SU-DHL-6 (cell line): ENCODE measurements around the gene UBC.
"Not testable (repeated sequence)": the region's sequence is repeated elsewhere in the genome, so short reads cannot be mapped to it uniquely, and the experiment has no call there.

ENCODE experiments used
- H2AFZ ChIP-seq: fragments of 200-600 bp; sonication (generic); 2 replicates; pipeline ENCODE4 v1.6.1; 2014; ENCODE audit warnings: low read depth, mild to moderate bottlenecking, moderate library complexity, mixed read lengths, antibody characterized with exemption, low read length; ENCODE audit not compliant: severe bottlenecking
- H3F3A ChIP-seq: fragments of 200-600 bp; shearing (Covaris generic); 2 replicates; pipeline ENCODE4 v1.6.0; 2016; ENCODE audit warnings: antibody characterized with exemption, mild to moderate bottlenecking; ENCODE audit not compliant: insufficient read depth
- H3K27ac ChIP-seq: fragments of 200-600 bp; sonication (generic); 2 replicates; pipeline ENCODE4 v1.5.1; 2016; ENCODE audit warnings: low read depth, mild to moderate bottlenecking, low read length, moderate library complexity, mixed read lengths
- H3K27me3 ChIP-seq: fragments of 200-600 bp; sonication (generic), shearing (Covaris generic); 2 replicates; pipeline ENCODE4 v1.6.0; 2014; ENCODE audit warnings: mild to moderate bottlenecking, low read length
- H3K36me3 ChIP-seq: fragments of 200-600 bp; sonication (generic); 2 replicates; pipeline ENCODE4 v1.6.1; 2014; ENCODE audit warnings: mild to moderate bottlenecking, low read length, mixed read lengths
- H3K4me2 ChIP-seq: fragments of 300-600, 200-600 bp; shearing (Covaris generic), sonication (generic); 2 replicates; pipeline ENCODE4 v1.6.0; 2014; ENCODE audit warnings: low read length, low read depth, mild to moderate bottlenecking; ENCODE audit not compliant: poor library complexity, severe bottlenecking
- H3K4me3 ChIP-seq: fragments of 200-600 bp; sonication (generic); 2 replicates; pipeline ENCODE4 v1.5.1; 2014; ENCODE audit warnings: antibody characterized with exemption, low read length, mild to moderate bottlenecking, mixed read lengths; ENCODE audit not compliant: insufficient read depth, poor library complexity, severe bottlenecking
- H3K79me2 ChIP-seq: fragments of 200-600 bp; sonication (generic); 2 replicates; pipeline ENCODE4 v1.6.1; 2014; ENCODE audit warnings: mild to moderate bottlenecking, low read length, moderate library complexity; ENCODE audit not compliant: insufficient read depth
- H3K9ac ChIP-seq: fragments of 200-600 bp; sonication (generic); 2 replicates; pipeline ENCODE4 v1.7.0; 2014; ENCODE audit warnings: mild to moderate bottlenecking, low read length
- H3K9me2 ChIP-seq: fragments of 200-600 bp; sonication (generic); replicated peaks from 2 replicates; pipeline ENCODE4 v1.6.1; 2014; ENCODE audit warnings: low read length; ENCODE audit not compliant: insufficient read depth
- H3K9me3 ChIP-seq: fragments of 200-600 bp; sonication (generic); 2 replicates; pipeline ENCODE4 v1.6.1; 2014; ENCODE audit warnings: low read length, mixed read lengths; ENCODE audit not compliant: insufficient read depth
- H4K20me1 ChIP-seq: fragments of 200-600 bp; sonication (generic); 2 replicates; pipeline ENCODE4 v1.6.1; 2014; ENCODE audit warnings: low read depth, mild to moderate bottlenecking, antibody characterized with exemption, low read length, moderate library complexity, mixed read lengths
- CTCF ChIP-seq: fragments of 200-600 bp; sonication (generic); IDR thresholded peaks from one replicate; pipeline ENCODE4 v1.5.1; 2017; ENCODE audit warnings: antibody characterized with exemption, mild to moderate bottlenecking, low read length, moderate library complexity; ENCODE audit not compliant: insufficient read depth, poor library complexity, severe bottlenecking
- EZH2phosphoT487 ChIP-seq: fragments of 200-600 bp; sonication (generic), shearing (Covaris generic); conservative IDR thresholded peaks from 2 replicates; pipeline ENCODE4 v1.6.1; 2018; ENCODE audit warnings: mild to moderate bottlenecking, antibody characterized with exemption, low read length, moderate library complexity, mixed read lengths

The UBC gene

GRCh38 chr12:124938587-124938986 lies 24.1 kb upstream of the UBC start:
- Histone ChIP-seq H4K20me1 (no peaks in the 10 kb centered on the region), H3K79me2 (no peaks in the 10 kb centered on the region), H2AFZ (peak overlapping the region; percentile 53), H3K4me3 (peak overlapping the region; percentile 53), H3K27me3 (no peaks in the 10 kb centered on the region), H3K9me3 (no peaks in the 10 kb centered on the region), H3K9me2 (no peaks in the 10 kb centered on the region), H3K9ac (peak overlapping the region; percentile 67), H3K27ac (peak overlapping the region; percentile 86), H3F3A (peaks cover 27% of the 10 kb centered on the region), H3K4me2 (peak overlapping the region; percentile 80), H3K36me3 (no peaks in the 10 kb centered on the region)
- TF ChIP-seq EZH2phosphoT487 (no peak), CTCF (no peak)

GRCh38 chr12:124938108-124938507 lies 23.7 kb upstream of the UBC start:
- Histone ChIP-seq H3K27ac (peak overlapping the region; percentile 86), H3K9ac (peak overlapping the region; percentile 67)

GRCh38 chr12:124931528-124931927 lies 17.1 kb upstream of the UBC start:
- not testable (repeated sequence) for H2AFZ ChIP-seq, H3F3A ChIP-seq

More at GRCh38 chr12:124938108-124938507, 23.7 kb upstream of the UBC start:
- Histone ChIP-seq H3F3A (peaks cover 27% of the 10 kb centered on the region), H2AFZ (peak overlapping the region; percentile 37), H3K9me2 (no peaks in the 10 kb centered on the region), H3K4me2 (peak overlapping the region; percentile 80), H3K9me3 (no peaks in the 10 kb centered on the region), H3K27me3 (no peaks in the 10 kb centered on the region), H3K79me2 (no peaks in the 10 kb centered on the region), H3K4me3 (peak overlapping the region; percentile 53), H3K36me3 (no peaks in the 10 kb centered on the region), H4K20me1 (no peaks in the 10 kb centered on the region)
- no peak for TF ChIP-seq EZH2phosphoT487
- no peak for TF ChIP-seq CTCF

GRCh38 chr12:124930586-124930985 lies 16.1 kb upstream of the UBC start:
- Histone ChIP-seq H3K27me3 (no peaks in the 10 kb centered on the region), H3K9me3 (no peaks in the 10 kb centered on the region), H3K27ac (no peak overlapping the region), H4K20me1 (no peaks in the 10 kb centered on the region), H3K4me3 (no peak overlapping the region), H3K9ac (no peak overlapping the region), H3K36me3 (no peaks in the 10 kb centered on the region), H3K79me2 (no peaks in the 10 kb centered on the region), H3F3A (peaks cover 3% of the 10 kb centered on the region; the same call in 1 of the 2 replicates), H3K4me2 (no peak overlapping the region), H2AFZ (no peak overlapping the region), H3K9me2 (no peaks in the 10 kb centered on the region)
- no peak for TF ChIP-seq CTCF
- TF ChIP-seq EZH2phosphoT487 = no peak

More at GRCh38 chr12:124931528-124931927, 17.1 kb upstream of the UBC start:
- not testable (repeated sequence) for H3K27me3 ChIP-seq, H3K4me2 ChIP-seq, H4K20me1 ChIP-seq, H3K4me3 ChIP-seq, H3K9me3 ChIP-seq, H3K27ac ChIP-seq, H3K79me2 ChIP-seq, H3K36me3 ChIP-seq, H3K9me2 ChIP-seq, H3K9ac ChIP-seq
